GM21447 (cell line): Measurements from ENCODE around the gene PTBP1.
"Not testable (repeated sequence)": the region's sequence is repeated elsewhere in the genome, so short reads cannot be mapped to it uniquely, and the experiment has no call there.

ENCODE experiments used
- ATAC-seq: cut with Tn5 transposase; IDR thresholded peaks from one replicate; pipeline ENCODE4 v1.9.1; 2021; ENCODE audit not compliant: unreplicated experiment

Gene PTBP1

DNA sequence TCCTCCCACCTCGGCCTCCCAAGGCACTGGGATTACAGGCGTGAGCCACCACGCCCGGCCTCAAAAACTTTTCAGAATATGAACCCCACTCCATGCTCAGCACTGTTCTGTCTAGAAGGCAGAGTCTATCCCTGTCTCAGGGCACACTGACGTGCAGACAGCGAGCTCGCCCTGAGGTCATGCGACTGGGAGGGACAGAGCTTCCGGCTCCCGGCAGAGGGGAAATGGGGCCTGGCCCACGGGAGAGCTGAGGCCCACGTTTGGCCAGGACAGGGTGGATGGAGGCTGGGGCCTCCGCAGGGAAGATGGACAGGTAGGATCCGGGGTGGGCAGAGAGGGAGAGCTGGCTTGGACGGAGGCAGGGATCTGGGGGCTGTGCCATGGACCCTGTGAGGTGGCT lies 27.6 kb downstream of the PTBP1 start:
- no peak for ATAC-seq

DNA sequence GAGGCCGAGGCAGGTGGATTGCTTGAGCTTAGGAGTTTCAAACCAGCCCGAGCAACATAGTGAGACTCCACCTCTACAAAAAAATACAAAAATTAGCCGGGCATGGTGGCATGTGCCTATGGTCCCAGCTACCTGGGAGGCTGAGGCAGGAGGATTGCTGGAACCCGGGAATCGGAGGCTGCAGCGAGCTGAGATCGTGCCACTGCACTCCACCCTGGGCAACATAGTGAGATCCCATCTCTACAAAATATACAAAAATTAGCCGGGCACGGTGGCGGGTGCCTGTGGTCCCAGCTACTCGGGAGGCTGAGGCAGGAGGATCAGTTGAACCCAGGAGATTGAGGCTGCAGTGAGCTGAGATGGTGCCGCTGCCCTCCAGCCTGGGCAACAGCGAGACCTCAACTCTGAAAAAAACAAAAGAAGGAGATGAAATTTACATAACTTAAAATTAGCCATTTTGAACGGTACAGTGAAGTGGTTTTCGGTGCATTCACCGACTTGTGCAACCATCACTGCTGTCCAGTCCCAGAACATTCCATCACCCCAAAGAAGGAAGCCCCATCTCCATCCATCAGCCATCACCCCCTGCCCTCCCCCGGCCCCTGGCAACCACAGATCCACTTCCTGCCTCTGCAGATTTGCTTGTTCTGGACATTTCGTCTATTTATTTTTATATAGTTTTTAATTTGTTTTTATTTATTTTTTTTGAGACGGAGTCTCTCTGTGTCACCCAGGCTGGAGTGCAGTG lies 28.8 kb downstream of the PTBP1 start:
- ATAC-seq: no peak

DNA sequence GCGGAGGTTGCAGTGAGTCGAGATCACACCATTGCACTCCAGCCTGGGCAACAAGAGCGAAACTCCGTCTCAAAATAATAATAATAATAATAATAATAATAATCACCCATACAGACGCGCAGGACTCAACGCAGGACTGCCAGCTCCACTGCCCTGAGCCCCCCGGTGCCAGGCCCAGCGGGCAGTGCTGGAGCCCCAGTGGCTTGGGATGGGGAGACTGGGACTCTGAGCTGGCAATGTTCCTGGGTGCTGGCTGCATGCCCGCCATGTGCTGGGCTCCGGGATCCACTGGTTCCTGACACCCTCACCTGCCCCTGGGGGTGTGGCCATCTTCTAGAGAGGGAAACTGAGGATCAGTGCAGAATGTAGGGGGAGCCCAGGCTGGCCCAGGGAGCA lies 30.1 kb downstream of the PTBP1 start:
- ATAC-seq: no peak

DNA sequence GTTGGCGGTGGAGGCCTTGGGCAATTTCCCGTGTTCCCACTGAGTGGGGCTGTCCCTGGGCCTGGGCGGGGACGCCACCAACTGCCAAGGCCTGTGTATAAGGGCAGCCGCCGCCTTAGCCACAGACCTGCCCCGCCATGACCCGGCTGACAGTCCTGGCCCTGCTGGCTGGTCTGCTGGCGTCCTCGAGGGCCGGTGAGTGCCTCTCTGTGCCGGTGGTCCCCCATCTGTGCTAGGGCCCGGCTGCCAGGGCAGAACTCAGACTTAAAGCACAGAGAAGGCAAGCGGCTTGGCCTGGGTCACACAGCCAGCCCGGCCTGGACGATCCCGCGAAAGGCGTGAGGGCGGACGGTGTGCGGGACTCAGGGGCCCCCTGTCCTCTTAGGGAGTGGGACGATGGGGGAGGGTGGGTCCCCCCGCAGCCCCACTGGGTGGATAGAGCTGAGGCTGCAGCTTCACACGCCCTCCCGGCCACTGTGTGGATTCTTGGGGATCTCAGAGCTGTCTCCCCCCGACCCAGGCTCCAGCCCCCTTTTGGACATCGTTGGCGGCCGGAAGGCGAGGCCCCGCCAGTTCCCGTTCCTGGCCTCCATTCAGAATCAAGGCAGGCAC lies 30.6 kb downstream of the PTBP1 start, which contains the start of gene AZU1:
Gene AZU1 (plus strand): TSS at position 128 of the 612 bp plus-strand sequence. CDS start 10 bp downstream, at position 138.
- no peak for ATAC-seq

DNA sequence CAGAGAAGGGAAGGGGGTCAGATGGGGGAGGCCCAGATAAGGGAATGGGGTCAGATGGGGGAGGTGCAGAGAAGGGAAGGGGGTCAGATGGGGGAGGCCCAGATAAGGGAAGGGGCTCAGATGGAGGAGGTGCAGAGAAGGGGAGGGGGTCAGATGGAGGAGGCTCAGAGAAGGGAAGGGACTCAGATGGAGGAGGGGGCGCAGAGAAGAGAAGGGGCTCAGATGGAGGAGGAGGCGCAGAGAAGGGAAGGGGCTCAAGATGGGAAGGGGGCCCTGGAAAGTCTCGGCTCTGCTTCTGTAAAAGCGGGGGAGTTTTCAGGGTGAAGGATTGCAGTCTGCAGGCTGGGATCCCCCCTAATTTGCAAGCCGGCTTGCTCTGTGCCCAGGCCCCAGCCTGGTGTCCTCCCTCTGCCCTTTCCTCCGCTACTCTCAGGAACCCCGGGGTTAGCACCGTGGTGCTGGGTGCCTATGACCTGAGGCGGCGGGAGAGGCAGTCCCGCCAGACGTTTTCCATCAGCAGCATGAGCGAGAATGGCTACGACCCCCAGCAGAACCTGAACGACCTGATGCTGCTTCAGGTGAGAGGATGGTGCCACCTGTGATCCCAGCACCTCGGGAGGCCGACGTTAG lies 32.0 kb downstream of the PTBP1 start:
- no peak for ATAC-seq

DNA sequence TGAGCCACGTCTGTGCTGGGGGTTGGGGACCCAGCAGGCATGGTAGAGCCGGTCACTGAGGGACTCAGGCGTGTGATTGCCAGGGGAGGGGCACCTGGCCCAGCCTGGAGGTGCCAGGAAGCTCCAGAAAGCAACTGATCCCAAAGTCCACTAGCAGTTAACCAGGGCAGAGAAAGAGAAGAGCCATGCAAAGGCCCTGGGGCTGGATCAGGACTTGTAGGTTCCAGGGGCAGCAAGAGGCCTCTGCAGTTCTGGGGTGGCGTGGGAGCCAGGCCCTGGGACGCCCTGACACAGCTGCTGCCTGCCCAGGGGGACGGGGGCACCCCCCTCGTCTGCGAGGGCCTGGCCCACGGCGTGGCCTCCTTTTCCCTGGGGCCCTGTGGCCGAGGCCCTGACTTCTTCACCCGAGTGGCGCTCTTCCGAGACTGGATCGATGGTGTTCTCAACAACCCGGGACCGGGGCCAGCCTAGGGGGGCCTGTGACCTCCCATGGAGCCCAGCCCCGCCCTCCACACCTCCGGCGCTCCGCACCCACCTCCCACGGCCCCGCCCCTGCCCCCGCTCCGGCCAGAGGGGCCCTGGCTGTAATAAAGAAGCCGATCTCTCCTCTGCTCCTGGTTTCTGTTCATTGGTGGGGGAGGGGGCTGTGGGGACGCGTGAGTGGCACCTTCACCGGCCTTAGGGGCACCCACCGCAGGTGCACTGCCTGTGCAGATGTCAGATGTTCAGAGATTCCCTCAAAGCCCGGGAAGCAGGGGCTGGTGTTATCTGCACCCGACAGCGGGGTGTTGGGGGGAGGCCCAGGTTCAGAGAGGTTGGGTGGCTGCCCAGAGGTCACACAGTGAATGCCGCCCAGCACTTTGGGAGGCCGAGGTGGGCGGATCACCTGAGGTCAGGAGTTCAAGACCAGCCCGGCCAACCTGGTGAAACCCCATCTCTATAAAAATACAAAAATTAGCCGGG lies 34.4 kb downstream of the PTBP1 start:
- no peak for ATAC-seq

DNA sequence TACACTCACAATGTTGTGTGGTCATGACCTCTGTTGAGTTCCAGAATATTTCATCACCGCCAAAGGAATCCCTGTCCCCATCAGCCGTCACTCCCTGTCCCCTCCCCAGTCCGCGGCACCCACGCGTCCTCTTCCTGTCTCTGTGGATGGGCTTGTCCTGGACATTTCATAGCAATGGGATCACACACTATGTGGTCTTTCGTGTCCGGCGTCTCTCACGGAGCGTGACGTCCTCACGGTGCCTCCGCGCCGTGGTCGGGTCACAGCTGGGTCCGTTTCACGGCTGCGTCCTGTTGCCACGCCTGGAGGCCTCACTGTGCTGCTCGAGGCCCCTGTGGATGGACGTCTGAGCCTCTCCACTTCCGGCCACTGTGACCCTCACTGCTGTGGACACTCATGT lies 37.0 kb downstream of the PTBP1 start:
- no peak for ATAC-seq

DNA sequence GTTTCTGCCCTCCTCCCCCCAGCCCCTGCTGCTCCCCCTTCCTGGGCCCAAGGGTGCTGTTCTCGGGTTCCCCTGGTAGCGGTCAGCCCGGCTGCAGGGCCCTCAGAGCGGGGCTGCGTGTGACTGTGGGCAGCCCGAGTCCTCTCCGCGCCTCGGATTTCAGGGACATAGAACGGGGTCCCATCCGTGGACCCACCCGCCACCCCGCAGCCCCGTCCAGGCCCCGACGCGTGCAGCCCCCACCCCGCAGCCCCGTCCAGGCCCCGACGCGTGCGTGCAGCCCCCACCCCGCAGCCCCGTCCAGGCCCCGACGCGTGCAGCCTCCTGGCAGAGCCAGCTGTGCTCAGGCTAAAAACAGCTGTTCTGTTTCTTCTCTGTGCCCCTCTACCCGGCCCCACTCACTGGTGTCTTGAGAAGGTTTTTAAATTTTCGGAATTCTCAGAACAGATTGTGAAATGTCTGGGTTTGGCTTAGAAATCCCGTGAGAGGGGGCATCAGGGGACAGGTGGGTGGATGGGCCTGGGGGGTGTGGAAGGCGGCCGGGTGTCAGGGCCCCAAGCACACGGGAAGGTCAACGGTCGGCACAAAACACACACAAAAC lies 38.1 kb downstream of the PTBP1 start:
- no peak for ATAC-seq

DNA sequence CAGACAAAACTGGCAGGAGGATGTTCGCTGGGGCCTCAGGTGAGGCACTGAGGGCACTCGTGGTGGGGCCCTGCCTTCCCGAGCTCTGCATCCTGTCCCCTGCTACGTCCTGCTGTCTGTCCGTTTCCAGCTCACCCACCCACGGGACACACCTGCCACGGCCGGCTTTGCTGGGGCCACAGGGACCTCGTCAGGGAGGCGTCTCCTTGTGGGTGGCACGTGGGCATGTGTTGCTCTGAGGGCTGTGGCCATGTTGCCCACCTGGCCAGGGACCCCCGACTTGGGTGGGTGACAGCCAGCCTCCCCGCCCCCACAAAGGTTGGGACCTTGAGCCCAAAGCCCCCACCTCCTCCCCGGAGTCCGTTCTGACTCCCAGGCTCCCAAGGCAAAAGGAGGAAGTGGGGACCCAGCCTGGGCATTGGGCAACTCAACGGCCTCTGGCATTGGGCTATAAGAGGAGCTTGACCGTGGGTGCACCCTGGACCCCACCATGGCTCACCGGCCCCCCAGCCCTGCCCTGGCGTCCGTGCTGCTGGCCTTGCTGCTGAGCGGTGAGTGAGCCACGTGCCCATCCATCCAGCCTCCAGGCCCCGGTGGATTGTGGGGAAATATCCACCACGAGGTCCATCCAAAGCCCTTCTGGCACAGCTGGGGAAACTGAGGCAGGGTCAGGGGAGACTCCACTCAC lies 43.4 kb downstream of the PTBP1 start, which contains the start of gene PRTN3:
Gene PRTN3 (plus strand): TSS at position 481 of the 688 bp plus-strand sequence. CDS start 10 bp downstream, at position 491.
- ATAC-seq: no peak

DNA sequence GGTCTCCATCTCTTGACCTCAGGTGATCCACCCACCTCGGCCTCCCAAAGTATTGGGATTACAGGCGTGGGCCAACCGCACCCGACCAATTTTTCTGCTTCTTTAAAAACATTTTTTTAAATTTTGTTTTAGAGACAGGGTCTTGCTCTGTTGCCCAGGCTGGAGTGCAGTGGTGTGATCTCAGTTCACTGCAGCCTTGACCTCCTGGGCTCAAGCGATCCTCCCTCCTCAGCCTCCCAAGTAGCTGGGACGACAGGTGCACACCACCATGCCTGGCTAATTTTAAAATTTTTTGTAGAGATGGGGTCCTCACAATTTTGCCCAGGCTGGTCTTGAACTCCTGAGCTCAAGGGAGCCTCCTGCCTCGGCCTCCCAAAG lies 45.5 kb downstream of the PTBP1 start:
- ATAC-seq: not testable (repeated sequence)

DNA sequence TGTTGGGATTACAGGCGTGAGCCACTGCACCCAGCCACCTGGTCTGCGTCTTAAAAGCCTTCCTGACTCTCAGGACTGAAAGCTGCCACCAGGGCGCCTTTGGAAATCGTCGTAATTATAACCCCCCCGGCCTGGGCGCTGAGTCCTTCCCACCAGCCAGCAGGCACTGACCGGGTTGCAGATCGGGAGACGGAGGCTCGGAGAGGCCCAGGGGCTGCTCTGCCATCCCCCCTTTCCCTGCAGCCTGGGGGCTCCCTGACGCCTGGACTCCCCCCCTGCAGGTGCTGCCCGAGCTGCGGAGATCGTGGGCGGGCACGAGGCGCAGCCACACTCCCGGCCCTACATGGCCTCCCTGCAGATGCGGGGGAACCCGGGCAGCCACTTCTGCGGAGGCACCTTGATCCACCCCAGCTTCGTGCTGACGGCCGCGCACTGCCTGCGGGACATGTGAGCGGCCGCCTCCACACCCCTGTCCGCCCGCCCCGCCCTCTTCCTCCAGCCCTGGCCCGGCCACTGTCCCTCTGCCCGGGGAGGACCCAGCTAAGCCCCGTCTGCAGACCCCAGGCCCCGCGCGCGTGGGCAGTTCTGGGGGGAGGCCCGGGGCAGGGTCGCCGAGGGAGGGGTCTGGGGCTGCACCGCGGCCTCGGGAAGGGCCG lies 46.1 kb downstream of the PTBP1 start:
- ATAC-seq: no peak

DNA sequence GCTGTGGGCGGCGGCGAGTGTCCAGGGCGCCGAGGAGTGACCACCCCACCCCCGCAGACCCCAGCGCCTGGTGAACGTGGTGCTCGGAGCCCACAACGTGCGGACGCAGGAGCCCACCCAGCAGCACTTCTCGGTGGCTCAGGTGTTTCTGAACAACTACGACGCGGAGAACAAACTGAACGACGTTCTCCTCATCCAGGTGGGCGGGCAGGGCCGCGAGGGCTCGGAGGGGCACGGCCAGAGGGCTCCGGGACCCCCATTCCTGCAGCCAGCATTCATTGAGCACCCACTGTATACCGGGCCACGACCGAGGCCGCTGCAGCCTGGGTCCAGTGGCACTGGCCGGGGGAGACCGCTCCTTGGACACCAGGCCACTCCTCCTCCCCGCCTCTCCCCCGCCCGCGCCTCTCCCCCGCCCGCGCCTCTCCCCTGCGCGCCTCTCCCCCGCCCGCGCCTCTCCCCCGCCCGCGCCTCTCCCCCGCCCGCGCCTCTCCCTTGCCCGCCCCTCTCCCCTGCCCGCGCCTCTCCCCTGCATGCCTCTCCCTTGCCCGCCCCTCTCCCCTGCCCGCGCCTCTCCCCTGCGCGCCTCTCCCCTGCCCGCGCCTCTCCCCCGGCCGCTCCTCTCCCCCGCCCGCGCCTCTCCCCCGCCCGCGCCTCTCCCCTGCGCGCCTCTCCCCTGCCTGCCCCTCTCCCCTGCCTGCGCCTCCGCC lies 46.7 kb downstream of the PTBP1 start:
- no peak for ATAC-seq

DNA sequence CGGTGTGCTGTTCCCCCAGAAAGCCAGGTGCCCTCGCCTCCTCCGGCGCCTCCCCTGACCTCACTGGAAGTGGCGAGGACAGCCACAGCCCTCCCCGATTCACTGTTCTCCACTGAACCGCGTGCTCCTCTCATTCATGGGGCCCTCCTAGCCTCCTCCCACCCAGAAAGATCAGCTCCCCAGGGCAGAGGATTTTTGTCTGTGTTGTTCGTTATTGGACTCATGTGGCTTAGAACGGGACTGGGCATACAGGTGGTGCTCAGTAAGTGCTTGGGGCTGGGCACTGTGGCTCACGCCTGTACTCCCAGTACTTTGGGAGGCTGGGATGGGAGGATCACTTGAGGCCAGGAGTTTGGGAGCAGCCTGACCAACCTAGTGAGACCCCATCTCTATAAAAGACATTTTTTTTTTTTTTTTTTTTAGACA lies 47.3 kb downstream of the PTBP1 start:
- ATAC-seq: no peak

DNA sequence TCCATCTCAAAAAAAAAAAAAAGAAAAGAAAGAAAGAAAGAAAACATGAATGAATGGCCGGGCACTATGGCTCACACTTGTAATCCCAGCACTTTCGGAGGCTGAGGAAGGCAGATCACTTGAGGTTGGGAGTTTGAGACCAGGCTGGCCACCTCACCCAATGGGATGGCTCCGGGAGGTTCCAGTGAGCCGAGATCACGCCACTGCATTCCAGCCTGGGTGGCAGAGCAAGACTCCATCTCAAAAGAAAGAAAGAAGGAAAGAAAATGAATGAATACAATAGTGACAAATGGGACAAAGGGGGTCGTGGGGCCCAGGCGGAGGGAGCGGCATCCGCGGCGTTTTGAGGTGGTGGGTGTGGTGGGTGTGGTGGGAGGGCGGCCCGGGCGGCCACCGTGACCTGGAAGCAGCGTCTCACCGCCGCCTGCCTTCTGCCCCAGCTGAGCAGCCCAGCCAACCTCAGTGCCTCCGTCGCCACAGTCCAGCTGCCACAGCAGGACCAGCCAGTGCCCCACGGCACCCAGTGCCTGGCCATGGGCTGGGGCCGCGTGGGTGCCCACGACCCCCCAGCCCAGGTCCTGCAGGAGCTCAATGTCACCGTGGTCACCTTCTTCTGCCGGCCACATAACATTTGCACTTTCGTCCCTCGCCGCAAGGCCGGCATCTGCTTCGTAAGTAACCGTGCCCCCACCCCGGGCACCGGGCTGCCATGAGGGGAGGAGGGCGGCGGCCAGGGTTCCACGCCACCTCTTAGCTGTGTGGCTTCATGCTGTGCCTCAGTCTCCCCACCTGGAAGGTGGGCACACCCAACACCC lies 48.7 kb downstream of the PTBP1 start:
- no peak for ATAC-seq

DNA sequence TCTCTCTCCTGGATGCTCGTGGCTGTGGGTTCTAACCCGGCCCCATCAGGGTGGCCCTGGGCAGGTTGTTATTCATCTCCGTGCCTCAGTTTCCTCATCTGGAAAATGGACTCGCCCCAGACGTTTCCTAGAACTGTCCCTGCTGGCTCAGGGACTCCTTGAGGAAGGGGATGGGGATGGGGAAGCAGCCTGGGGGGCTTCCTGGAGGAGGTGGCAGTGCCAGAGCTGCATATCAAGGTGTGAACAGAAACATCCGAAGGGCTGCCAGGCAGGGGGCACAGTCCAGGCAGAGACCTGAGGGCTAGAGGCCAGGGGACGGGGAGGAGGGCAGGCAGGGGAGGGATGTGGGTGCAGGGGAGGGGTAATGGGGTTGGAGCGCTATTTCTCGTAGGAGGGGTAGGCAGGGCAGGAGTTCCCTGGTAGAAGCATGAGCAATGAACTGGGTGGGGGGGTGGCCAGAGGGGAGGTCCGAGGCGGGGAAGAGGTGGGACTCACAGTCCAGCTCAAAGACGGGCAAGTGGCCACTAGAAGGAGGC lies 51.2 kb downstream of the PTBP1 start:
- no peak for ATAC-seq

DNA sequence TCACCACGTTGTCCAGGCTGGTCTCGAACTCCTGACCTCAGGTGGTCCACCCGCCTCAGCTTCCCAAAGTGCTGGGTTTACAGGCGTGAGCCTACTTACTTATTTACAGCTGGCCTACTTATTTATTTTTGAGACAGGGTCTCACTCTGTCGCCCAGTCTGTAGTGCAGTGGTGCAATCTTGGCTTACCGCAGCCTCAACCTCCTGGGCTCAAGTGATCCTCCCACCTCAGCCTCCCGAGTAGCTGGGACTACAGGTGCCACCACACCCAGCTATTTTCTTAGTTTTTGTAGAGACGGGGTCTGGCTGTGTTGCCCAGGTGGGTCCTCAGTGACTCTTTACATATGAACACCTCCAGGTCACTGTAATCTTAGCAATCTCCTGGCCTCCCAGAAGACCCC lies 51.9 kb downstream of the PTBP1 start:
- ATAC-seq: not testable (repeated sequence)

DNA sequence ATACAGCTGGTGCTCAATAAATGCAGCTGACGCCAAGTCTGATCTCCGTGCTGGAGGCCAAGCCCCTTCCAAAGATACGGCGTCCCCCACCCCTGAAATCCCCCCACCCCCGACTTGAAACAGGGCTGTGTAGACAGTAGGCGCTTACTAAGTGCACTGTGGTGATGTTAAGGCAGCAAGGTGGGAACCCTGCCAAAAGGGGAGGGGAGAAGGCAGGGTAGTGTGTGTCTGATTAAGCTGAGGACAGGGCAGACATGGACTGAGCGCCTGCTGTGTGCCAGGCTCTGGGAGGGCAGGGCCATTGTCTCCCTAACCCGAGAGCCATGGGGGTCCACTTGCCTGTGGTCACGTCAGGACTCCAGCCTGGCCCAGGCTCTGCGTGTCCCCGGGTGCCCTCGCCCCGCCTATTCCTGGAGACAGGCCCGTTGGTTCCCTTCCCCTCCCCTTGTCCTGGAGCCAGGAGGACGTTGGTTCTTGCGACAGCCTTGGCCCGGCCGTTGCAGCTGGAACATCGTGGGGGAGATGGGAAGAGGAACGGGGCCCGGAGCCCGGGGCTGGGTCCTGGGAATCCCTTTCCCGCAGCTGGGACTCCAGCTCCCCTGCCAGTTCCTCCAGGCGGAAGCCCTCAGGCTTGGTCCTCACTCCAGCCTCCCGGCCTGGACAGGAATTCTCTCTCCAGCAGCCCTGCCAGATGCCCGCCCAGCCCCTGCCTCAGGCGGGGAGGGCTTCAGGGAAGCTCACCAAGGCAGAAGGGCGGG lies 53.1 kb downstream of the PTBP1 start:
- ATAC-seq: no peak
